ENCODE data around the gene DICER1.
"Not testable (repeated sequence)": the region's sequence is repeated elsewhere in the genome, so short reads cannot be mapped to it uniquely, and the experiment has no call there.

DICER1 gene

DNA sequence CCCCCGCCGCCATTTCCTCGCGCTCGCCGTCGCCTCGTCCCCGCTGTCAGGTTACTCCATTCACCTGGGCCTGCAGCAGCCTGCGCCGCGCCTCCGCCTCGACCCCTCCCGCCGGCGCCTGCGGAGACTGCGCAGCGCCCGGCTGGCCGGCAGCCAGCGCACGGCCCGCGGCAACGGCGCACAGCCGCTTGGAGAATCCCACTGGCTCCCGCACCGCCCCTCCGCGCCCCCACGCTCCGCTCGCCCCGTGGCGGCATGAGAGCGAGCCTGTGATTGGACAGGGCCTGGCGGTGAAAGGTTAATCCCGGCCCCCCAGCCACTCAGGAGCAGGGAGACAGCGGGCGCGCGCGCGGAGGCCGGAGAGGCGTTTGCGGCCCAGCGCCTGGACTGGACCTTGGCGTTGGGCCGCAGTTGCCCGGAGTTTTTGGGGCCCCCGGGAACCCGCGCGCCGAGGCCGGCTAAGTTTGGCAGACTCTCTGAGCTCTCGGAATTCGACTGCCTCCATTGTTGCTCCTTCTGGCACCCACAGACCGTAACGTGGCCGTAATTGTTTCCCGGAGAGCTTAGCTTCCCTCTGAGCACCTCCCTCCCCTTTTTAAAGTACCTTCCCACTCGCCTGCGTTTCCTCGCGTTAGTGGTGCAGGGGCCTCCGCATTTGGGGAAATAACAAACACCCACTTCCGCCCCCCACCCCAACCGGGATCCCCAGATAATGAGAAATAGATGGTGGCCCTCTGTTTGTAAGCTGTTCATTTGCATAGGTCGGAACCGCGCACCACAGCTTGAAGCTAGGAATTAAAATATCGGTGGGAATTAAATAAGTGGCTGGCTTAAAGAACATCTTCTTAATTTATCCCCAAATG lies at the start of gene DICER1:
Gene DICER1, minus strand, starts transcription at position 203 of the 863 bp plus-strand sequence. CDS start 24,071 bp downstream, outside the sequence.
- DNase-seq: peak; percentile 53

- no peak for DNase-seq
Observed at GRCh38 chr14:95206534-95206933, 49.2 kb upstream of the DICER1 start.

GRCh38 chr14:95204705-95205104 lies 47.4 kb upstream of the DICER1 start:
- DNase-seq: no peak

DNA sequence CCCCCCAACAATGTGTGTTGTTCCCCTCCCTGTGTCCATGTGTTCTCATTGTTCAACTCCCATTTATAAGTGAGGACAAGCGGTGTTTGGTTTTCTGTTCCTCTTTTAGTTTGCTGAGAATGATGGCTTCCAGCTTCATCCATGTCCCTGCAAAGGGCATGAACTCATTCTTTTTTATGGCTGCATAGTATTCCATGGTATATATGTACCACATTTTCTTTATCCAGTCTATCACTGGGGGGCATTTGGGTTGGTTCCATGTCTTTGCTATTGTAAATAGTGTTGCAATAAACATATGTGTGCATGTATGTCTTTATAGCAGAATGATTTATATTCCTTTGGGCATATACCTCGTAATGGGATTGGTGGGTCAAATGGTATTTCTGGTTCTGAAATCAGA lies 44.4 kb upstream of the DICER1 start:
- not testable (repeated sequence) for DNase-seq

DNA sequence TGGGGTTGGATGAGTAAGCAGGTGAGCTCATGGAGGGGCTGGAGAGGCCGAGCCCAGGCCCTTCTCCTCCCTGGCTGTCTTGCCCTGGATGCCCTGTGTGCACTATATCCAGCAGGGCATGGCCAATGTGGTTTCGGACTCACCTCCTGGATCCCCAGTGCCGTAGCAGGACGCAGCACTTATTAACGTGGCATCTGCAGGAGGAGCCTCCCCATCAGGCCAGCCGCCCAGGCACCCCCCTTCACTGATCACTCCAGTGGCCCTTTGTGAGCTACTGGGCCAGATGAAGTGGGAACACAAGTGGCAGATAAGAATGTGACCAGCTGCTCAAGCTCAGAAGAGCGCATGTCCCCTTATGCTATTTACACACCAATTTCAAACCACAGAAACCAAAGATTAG lies 43.1 kb upstream of the DICER1 start:
- DNase-seq: peak; percentile 97

DNA sequence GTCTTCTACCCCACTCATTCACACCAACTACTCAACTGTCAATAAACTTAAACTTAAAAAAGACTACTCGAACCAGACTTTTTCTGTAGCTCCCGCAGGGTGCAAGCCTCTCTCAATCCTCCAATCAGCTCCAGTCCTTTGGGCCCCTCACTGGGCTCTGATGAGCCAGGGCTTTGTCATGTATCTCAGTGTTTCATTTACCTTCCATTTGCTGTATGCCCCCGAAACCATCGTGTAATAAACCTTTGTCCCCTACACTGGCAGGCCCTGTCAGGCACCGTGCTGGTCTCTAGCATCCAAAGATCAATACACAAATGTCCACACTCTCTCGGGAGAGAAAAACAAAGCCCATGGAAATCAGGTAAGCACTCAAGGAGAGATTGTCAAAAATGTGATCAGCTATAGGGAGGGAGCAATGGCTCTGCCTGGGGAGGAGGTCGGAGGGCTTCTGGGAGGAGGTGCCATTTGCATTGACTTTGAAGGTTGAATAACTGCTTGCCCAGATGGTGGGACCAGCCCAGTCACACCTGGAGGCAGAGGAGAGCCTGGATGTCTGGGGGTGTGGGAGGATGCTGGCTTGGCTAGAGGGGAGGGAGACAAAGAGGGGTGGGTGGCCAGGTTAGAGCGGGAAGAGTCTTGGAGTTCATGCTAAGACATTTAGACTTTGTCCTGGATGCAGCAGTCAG lies 42.1 kb upstream of the DICER1 start:
- DNase-seq: no peak

GRCh38 chr14:95198320-95198719 lies 41.0 kb upstream of the DICER1 start:
- DNase-seq: no peak

DNA sequence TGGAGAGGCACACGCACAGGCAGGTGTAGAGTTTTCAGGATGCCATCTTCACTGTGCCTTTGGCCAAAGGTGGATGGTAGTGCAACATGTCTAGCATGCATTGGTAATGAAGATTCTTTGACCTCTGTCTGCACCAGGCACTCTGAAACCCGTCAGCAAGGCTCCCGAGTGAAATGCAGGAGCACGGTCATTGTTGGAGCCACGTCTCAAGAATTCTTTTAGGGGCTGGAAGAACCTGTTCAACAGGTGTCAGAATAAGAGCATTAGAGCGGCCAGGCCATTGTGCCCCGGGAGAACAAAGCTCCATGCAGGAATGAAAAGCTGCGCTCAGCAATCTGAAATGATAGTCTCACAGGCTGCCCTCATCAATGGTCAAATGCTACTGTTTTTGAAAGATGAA lies 40.2 kb upstream of the DICER1 start:
- DNase-seq: no peak

DNA sequence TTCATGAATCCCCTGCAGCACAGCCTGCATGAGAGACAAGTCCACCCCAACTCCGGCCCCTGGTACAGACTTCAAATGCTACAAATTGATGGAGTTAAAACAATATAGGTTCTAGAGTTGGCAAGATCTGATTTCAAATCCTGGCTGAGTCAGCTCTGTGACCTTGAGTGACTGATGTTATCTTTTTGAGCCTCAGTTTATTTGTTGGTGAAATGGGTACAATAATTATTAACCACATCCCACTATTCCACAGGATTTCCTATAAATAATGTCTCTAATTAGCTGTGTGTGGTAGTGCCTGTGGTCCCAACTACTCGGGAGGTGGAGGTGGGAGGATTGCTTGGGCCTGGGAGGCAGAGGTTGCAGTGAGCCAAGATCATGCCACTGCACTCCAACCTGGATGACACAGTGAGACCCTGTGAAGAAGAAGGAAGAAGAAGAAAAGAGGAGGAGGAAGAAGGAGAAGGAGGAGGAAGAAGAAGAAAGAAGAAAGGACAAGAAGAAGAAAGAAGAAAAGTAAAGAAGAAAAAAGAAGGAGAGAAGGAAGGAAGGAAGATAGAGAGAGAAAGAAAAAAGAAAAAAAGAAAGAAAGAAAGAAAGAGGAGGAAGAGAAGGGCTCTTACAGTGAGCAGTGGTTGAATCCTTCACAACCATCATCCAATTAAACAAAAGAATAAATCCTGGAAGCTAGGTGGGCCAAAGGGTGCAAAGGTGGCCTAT lies 39.7 kb upstream of the DICER1 start:
- DNase-seq: no peak

- DNase-seq: no peak
Observed at GRCh38 chr14:95196268-95196667, 38.9 kb upstream of the DICER1 start.

DNA sequence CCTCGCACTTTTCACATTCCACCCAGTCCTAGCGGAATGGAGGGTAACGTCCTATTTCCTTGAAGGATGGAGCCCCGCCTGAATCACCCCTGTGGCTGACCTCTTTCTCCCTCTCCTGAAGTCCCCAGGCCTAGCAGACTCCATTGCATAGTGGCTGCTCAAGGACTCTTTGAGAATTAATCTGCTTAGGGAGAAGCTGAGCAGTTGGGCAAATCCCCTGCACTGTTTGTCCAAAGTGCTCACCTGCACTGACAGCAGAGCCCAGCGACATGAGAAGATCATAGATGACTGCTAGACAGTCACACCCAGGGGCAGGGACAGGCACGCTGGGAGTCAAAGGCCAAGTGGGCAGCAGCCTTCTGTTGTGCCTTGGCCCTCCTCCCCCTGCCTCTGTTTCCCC lies 37.7 kb upstream of the DICER1 start:
- DNase-seq: no peak

- no peak for DNase-seq
Observed at GRCh38 chr14:95193081-95193480, 35.8 kb upstream of the DICER1 start.

- no peak for DNase-seq
Observed at GRCh38 chr14:95192311-95192710, 35.0 kb upstream of the DICER1 start.

DNA sequence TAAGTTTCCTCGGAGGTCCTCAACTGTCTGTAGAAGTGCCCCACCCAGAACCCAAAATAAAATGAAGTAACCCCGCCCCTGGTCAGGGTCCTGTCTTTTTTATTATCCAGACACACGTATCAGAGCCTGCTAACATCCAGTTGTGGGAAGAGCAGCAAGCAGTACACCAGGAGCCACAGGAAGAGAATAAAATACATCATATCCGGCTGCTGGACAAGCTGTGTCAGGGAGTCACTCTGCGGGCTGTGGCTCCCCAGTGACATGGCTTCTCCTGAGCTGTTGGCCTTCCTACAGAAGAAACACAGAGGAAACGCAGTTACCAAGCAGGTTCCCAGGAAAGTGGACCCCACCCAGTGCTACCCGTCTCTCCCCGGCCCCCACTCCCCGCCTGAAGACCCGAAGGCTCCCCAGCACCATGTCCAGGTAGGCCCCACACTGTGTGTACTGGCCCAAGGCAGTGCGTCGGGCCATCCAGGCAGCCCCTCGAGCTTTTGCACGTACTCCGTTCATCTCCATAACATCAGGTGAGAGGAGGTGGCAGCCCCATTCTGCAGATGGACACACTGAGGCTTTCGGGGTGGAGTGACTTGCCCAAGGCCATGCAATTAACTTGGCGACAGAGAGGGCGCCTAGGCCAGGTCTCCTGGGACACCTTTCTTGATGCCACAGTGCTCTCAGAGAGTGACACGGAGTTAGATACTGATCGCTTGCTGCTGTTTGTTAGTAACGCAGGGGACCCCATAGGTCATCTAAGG lies 34.3 kb upstream of the DICER1 start:
- DNase-seq: no peak

- no peak for DNase-seq
Observed at GRCh38 chr14:95190857-95191256, 33.5 kb upstream of the DICER1 start.

- DNase-seq: no peak
Observed at GRCh38 chr14:95190346-95190840, 33.1 kb upstream of the DICER1 start.

- no peak for DNase-seq
Observed at GRCh38 chr14:95189367-95190132, 32.2 kb upstream of the DICER1 start.

DNA sequence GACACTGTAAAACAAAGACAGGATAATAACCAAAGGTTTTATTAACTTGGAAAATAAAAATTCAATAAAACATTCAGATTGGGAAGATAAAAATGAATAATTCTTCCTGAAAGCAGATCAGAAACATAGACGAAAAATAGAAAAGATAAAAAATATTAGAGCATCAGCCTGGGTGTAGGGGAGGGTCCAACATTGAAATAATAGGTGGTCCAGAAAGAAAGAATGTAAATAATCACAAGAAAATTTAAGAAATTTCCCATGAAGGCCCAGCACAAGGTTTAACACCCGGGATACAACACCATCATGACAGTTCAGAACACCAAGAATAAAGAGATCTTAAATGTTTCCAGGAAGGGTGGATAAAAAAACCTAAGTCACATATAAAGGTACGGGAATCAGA lies 31.1 kb upstream of the DICER1 start:
- no peak for DNase-seq

GRCh38 chr14:95185767-95186392 lies 28.6 kb upstream of the DICER1 start:
- DNase-seq: no peak

DNA sequence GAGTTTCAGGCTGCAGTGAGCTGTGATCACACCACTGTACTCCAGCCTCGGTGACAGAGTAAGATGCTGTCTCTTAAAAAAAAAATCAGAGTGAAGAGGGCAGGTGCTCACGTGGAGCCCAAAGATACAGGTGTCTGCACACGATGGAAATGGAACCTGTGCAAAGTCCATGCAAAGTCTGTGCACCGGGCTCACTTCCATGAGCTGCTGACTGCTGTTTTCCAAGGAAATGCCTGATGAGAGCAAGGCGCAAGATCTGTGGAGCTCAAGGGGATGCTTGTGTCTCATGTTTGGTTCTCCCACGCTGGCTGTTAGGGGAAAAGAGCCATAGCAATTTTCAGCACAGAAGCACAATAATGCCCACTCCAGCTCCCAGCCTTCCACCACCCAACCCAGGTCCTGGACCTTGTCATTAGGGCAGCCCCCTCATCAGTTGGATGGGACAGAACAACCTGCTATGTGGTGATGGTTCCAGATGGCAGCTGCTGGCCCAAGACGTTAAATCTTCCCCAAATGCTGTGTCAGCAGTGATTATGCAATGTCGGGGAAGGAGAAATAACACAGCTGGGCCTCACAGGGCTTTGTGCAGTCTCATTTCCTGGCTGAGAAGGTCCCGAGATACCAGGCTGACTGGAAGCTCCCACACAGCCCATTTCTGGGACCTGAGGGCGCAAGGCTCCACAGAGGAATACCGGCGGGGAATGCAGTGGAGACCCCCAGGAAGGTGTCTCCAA lies 27.9 kb upstream of the DICER1 start:
- DNase-seq: no peak

GRCh38 chr14:95184413-95184790 lies 27.1 kb upstream of the DICER1 start:
- DNase-seq: no peak

Measured in NCI-H187 treated with DMSO at 0.1 percent for 48 hours (cell line).